ENCODE measurements around the gene ABCA3. TPM values are rescaled to one million over a fixed set of nuclear protein-coding genes. Genes with fewer than 3 reads are reported as not detected.

Gene ABCA3
- polyA plus RNA-seq, 1 donor from 2014 or later = 30.7 TPM

DNA sequence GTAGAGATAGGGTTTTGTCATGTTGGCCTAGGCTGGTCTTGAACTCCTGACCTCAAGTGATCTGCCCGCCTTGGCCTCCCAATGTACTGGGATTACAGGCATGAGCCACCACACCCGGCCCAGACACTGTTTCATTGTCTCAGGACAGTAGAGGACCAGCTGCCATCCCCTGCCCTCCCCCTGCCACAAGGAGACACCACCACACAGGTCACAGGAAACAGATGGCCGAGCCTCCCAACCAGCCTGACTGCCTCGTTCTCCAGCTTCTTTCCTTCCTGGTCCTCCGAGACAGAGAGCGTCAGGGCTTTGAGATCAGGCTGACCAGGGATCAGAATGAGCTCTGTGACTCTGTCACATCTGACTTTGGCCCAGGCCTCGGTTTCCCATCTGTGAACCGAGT, 51.8 kb downstream of the ABCA3 start:
- no peaks in the 10 kb centered on the region for H3K79me2 ChIP-seq (replicated peaks; ENCODE audit: insufficient read depth, low read length)
- no peaks in the 10 kb centered on the region for H4K20me1 ChIP-seq (ENCODE audit: insufficient read depth)
- no peaks in the 10 kb centered on the region for H3K9me2 ChIP-seq (ENCODE audit: insufficient read depth, low read length)
- TF ChIP-seq, protein P1, sequence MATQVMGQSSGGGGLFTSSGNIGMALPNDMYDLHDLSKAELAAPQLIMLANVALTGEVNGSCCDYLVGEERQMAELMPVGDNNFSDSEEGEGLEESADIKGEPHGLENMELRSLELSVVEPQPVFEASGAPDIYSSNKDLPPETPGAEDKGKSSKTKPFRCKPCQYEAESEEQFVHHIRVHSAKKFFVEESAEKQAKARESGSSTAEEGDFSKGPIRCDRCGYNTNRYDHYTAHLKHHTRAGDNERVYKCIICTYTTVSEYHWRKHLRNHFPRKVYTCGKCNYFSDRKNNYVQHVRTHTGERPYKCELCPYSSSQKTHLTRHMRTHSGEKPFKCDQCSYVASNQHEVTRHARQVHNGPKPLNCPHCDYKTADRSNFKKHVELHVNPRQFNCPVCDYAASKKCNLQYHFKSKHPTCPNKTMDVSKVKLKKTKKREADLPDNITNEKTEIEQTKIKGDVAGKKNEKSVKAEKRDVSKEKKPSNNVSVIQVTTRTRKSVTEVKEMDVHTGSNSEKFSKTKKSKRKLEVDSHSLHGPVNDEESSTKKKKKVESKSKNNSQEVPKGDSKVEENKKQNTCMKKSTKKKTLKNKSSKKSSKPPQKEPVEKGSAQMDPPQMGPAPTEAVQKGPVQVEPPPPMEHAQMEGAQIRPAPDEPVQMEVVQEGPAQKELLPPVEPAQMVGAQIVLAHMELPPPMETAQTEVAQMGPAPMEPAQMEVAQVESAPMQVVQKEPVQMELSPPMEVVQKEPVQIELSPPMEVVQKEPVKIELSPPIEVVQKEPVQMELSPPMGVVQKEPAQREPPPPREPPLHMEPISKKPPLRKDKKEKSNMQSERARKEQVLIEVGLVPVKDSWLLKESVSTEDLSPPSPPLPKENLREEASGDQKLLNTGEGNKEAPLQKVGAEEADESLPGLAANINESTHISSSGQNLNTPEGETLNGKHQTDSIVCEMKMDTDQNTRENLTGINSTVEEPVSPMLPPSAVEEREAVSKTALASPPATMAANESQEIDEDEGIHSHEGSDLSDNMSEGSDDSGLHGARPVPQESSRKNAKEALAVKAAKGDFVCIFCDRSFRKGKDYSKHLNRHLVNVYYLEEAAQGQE (IDR thresholded peaks at IDR 0.05; ENCODE audit: borderline replicate concordance) = no peak
- TF ChIP-seq EZH2 (IDR thresholded peaks at IDR 0.05; ENCODE audit: borderline replicate concordance, insufficient read depth, low read length, poor library complexity, severe bottlenecking) (no peak), EP300 (conservative IDR thresholded peaks at IDR 0.05; ENCODE audit: poor library complexity, severe bottlenecking) (no peak), MXI1 (conservative IDR thresholded peaks at IDR 0.05; ENCODE audit: poor library complexity, severe bottlenecking) (no peak), POLR2AphosphoS5 (IDR thresholded peaks at IDR 0.05) (no peak), RAD21 (conservative IDR thresholded peaks at IDR 0.05) (no peak), TAF1 (IDR thresholded peaks at IDR 0.05; ENCODE audit: low read depth) (no peak), SMC3 (conservative IDR thresholded peaks at IDR 0.05; ENCODE audit: poor library complexity) (no peak), CTCF (IDR thresholded peaks at IDR 0.05; ENCODE audit: poor library complexity, severe bottlenecking) (no peak)
- H3K4me3 ChIP-seq (ENCODE audit: low read length) = no peak overlapping the region
- no peaks in the 10 kb centered on the region for H3K36me3 ChIP-seq (ENCODE audit: insufficient read depth, low read length)
- H3K9ac ChIP-seq (ENCODE audit: low read length) = no peak overlapping the region
- no peaks in the 10 kb centered on the region for H3K9me3 ChIP-seq (ENCODE audit: low read length)
- no peak overlapping the region for H3K4me2 ChIP-seq (ENCODE audit: low read length)
- H3K27me3 ChIP-seq (ENCODE audit: insufficient read depth, low read depth, low read length) = no peaks in the 10 kb centered on the region
- H3K27ac ChIP-seq (ENCODE audit: low read length) = no peak overlapping the region
- no peaks in the 10 kb centered on the region for H3F3A ChIP-seq (ENCODE audit: insufficient read depth, low read length, poor library complexity, severe bottlenecking)
- no peak overlapping the region for H2AFZ ChIP-seq (ENCODE audit: low read depth, low read length)

- no peaks in the 10 kb centered on the region for H4K20me1 ChIP-seq (ENCODE audit: insufficient read depth)
- no peaks in the 10 kb centered on the region for H3K36me3 ChIP-seq (ENCODE audit: insufficient read depth, low read length)
- no peak overlapping the region for H3K4me3 ChIP-seq (ENCODE audit: low read length)
- no peaks in the 10 kb centered on the region for H3K9me3 ChIP-seq (ENCODE audit: low read length)
- H3K27me3 ChIP-seq (ENCODE audit: insufficient read depth, low read depth, low read length) = no peaks in the 10 kb centered on the region
- no peak overlapping the region for H3K27ac ChIP-seq (ENCODE audit: low read length)
- H3K79me2 ChIP-seq (replicated peaks; ENCODE audit: insufficient read depth, low read length) = no peaks in the 10 kb centered on the region
- H3F3A ChIP-seq (ENCODE audit: insufficient read depth, low read length, poor library complexity, severe bottlenecking) = no peaks in the 10 kb centered on the region
- H2AFZ ChIP-seq (ENCODE audit: low read depth, low read length) = no peak overlapping the region
- TF ChIP-seq, protein P1 (IDR thresholded peaks at IDR 0.05; ENCODE audit: borderline replicate concordance) = no peak
- no peak for TF ChIP-seq MXI1 (conservative IDR thresholded peaks at IDR 0.05; ENCODE audit: poor library complexity, severe bottlenecking)
- H3K9ac ChIP-seq (ENCODE audit: low read length) = no peak overlapping the region
- H3K9me2 ChIP-seq (ENCODE audit: insufficient read depth, low read length) = no peaks in the 10 kb centered on the region
- H3K4me2 ChIP-seq (ENCODE audit: low read length) = no peak overlapping the region
Measured at GRCh38 chr16:2287916-2288547, 52.5 kb downstream of the ABCA3 start.
